GM12873 (cell line): ENCODE measurements around the gene CLSTN1.

Experiments used
- TF ChIP-seq, protein P1 (sequence below): IDR thresholded peaks from 2 replicates; pipeline ENCODE4 v1.5.1; 2012; ENCODE audit warnings: low read depth, mild to moderate bottlenecking, moderate library complexity, low read length, control low read depth; ENCODE audit not compliant: insufficient read depth; ENCODE audit errors: missing control alignments

CLSTN1 gene

DNA sequence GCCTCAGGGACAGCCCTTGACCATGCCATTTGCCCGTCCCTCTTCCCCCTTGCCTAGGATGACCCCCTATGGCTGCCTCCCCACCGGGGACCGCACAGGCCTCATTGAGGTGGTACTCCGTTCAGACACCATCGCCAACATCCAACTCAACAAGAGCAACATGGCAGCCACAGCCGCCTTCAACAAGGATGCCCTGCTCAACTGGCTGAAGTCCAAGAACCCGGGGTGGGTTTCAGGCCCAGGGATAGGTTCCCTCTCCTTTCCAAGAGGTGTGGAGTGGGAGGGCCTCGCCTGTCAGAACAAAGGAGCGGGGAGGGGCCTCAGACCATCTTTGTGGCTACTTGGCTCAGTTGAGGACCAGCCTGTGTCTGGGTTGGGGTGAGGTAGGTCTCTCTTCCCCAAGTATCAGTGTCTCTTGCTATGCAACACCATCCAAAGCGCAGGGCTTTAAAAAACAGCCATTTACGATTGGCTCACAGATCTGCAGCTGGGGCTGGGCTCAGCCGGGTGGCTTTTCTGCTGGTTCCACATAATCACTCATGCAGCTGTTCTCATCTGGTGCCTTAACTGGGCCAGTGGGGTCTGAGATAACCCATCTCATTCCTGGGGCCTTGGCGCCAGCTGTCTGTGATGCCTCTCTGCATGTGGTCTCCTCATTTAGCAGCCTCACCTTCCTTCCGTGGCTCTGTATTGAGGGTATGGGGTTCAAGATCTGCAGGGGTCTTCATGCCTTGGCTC, 100.5 kb downstream of the CLSTN1 start:
- TF ChIP-seq, protein P1, sequence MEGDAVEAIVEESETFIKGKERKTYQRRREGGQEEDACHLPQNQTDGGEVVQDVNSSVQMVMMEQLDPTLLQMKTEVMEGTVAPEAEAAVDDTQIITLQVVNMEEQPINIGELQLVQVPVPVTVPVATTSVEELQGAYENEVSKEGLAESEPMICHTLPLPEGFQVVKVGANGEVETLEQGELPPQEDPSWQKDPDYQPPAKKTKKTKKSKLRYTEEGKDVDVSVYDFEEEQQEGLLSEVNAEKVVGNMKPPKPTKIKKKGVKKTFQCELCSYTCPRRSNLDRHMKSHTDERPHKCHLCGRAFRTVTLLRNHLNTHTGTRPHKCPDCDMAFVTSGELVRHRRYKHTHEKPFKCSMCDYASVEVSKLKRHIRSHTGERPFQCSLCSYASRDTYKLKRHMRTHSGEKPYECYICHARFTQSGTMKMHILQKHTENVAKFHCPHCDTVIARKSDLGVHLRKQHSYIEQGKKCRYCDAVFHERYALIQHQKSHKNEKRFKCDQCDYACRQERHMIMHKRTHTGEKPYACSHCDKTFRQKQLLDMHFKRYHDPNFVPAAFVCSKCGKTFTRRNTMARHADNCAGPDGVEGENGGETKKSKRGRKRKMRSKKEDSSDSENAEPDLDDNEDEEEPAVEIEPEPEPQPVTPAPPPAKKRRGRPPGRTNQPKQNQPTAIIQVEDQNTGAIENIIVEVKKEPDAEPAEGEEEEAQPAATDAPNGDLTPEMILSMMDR = no peak

DNA sequence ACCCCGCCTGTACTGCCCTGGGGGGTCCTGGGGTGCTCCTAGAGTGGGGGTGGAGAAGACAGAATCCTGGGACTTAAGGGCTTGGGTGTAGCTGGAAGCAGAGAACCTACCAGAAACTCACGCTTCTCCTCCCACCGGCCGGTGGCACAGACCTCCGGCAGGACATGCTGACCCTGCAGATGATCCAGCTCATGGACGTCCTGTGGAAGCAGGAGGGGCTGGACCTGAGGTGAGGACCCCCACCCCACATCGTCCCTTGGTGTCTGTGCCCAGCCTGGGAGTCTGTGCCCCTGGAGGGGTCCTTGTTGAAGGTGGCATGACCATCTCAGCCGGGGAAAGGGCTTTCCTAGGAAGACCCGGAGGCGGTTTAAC, 101.4 kb downstream of the CLSTN1 start:
- TF ChIP-seq, protein P1 = no peak

DNA sequence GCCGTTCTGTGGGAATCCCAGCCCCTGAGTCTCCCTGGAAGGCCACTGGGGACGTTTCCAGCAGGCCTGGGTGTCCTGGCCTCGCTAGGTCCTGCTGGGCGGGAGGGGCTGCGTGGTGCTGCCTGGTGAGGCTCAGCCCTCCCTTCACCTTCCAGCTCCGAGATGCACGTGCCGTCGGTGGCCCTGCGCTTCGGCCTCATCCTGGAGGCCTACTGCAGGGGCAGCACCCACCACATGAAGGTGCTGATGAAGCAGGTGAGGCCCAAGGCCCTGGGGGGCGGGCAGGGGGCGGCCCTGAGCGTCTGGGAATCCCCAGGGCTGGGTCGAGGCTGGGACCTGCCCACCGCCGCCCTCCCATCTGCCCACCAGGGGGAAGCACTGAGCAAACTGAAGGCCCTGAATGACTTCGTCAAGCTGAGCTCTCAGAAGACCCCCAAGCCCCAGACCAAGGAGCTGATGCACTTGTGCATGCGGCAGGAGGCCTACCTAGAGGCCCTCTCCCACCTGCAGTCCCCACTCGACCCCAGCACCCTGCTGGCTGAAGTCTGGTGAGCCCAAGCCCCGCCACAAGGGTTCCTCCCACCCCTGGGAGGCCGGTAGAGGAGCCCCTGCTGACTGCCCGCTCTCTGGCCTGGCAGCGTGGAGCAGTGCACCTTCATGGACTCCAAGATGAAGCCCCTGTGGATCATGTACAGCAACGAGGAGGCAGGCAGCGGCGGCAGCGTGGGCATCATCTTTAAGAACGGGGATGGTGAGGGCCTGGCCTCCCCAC, 102.0 kb downstream of the CLSTN1 start:
- TF ChIP-seq, protein P1 = peak; percentile 70

DNA sequence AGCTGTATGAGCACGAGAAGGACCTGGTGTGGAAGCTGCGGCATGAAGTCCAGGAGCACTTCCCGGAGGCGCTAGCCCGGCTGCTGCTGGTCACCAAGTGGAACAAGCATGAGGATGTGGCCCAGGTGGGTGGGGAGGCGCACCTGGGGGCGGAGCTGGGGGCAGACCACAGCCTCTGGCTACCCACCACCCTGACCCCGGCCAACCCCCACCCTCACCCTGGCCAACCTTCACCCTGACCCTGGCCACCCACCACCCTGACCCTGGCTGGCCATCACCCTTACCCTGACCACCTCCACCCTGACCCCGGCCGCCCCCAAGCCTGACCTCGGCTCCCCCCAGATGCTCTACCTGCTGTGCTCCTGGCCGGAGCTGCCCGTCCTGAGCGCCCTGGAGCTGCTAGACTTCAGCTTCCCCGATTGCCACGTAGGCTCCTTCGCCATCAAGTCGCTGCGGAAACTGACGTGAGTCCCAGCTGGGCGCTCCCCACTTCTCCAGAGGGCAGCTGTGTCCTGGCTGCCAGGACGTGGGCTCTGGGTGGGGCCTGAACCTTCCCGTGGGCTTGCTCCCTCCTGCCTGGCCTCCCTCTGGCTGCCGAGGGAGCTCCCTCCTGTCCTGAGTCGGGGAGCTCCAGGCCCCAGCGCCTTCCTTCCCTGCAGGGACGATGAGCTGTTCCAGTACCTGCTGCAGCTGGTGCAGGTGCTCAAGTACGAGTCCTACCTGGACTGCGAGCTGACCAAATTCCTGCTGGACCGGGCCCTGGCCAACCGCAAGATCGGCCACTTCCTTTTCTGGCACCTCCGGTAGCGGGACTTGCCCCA, 102.8 kb downstream of the CLSTN1 start:
- TF ChIP-seq, protein P1 = no peak

DNA sequence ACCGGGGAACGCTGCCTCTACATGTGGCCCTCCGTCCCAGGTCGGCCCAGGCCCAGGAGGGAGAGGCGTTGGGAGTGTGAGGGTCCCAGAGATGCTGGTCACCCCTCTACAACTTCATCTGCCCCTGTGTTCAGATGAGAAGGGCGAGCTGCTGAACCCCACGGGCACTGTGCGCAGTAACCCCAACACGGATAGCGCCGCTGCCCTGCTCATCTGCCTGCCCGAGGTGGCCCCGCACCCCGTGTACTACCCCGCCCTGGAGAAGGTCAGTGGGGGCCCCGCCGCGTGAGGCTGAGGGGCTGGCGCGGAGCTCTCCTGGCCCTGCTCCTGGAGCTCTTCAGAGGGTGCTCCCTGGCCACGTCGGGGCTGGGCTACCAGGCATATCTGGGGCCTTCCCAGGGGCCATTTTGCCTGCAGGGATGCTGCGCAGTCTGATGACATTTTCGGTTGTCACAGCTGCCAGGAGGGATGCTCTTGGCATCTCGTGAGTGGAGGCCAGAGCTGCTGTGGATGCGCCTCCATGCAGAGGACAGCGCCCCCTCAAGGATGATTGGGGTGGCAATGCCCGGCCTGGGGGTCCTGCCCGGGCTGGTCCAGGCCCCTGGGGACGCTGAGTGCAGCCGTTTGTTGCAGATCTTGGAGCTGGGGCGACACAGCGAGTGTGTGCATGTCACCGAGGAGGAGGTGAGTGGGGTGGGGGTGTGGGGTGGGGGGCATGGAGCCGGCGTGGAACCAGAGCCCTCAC, 103.6 kb downstream of the CLSTN1 start:
- TF ChIP-seq, protein P1 = peak; percentile 23

DNA sequence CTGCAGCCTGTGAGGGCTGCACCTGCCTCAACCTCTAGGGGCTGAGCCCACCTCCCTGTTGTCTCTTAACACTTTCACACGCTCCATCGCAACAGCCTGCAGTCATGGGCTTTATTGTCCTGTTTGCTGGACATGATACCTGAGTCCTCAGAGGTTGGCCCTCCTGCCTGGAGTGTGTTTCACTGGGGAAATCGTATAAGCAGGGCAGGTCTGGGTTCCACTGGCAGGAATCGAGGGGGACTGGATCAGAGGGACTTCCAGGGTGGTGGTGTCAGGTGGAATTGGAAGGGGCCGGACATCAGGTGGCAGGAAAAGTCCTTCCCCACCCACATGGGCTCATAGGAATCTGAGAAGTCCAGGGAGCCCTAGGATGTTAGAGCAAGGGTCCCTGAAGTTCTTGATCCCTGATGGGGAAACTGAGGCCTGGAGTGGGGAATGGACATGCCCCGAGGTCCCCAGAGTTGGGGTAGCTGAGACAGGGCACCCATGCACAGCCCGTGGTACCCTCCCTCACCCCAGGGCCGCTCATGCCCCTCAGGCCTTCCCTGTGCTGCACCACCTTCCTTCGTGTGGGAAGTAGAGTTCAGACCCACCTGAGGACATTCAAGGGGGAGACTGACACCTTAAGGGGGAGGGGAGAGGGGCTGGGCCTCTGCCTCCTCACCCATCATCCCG, 105.6 kb downstream of the CLSTN1 start:
- TF ChIP-seq, protein P1 = peak; percentile 3
